Left forelimb (tissue), 1 donor: ENCODE measurements around the gene GPC4.
"Not testable (repeated sequence)": the region's sequence is repeated elsewhere in the genome, so short reads cannot be mapped to it uniquely, and the experiment has no call there.

ENCODE experiments used
- DNase-seq: peaks from one replicate; pipeline ENCODE4 v3.0.0-alpha.2; 2018; ENCODE audit warnings: low spot score

GPC4 gene

DNA sequence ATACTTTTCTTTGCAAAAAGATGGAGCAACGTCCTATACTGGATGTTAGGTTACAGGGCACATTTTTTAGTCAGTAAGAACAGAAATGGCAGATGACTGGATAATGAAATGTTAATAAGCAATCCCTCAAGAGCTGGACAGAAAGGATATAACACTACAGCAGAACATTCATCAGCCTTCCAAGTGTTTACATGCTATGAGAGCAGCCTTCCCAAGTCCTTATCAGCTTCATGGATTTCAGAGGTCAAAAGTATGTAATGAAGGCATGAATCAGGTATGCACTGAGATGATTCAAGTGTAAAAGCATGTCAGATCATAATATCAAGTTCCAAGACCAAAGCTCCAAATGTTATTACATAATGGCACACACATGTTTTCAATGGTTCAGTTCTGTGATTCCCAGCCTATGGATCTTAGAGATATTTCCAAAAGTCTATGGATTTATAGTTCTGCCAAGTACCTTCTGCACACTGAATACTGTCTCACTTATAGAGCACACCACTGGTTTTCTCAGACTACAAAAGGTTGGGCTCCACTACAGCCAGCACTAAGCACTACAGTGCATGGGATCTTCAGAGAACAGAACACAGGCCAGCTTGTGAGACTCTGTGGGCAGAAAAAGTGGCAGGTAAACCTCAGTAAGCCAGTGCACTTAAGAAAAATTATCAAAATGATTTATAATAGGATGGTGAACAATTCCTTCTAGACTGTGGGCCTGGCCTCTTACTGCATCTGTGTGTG is 49.2 kb downstream of the GPC4 start:
- DNase-seq, result no peak

DNA sequence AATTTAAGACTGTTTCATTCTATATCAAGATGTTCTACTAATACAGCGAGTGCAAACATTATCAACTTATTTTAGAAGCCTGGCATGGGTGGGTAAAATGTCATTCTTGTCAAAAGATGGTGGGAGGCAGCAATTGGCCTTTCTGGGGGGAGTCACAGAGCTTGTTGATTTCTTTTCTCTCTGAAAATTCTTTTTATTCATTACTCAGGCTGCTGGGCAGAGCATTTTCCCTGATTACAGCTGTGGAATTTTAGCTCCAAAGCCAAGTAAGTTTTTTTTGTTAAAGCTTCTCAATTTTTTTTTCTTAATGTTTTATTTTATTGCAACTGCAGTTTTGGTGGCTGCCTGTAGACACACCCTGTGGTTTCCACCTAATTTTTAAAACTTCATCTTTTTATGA is 50.4 kb downstream of the GPC4 start:
- DNase-seq, result no peak

DNA sequence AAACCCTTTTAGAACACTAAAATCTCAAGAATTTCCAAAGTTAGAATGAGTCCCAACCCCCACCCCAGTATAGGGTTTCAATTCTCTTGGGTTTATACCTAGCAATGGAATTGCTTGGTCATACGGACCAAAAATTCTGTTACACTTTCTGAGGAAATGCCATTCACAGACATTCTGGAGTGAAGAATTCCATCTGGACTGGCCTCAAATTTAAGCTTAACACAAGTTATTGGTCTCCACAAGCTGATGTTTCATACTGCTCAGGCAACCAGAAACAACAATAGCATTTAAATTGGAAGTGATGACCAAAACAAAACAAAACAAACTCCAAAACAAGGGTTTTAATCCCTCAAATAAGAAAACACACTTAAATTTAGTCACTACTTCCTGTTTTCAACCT is 51.1 kb downstream of the GPC4 start:
- DNase-seq, result no peak

DNA sequence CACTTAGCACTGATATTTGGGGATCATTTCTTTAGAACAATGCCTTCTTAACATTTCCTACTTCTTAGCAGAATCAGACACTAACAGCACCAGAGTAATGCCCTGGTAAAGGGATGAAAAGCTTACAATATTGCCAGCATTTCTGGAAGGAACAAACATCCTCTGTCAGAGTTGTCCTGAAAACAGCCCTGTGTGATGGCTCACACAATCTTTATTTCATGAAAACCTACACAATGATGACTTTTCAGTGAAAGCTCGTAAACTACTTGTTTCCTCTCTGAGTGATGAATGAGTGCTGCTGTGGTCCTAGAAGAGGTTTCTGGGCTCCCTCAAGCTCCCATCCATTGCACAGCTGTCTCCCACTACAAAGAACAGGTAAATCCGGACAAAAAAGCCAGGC is 52.8 kb downstream of the GPC4 start:
- no peak for DNase-seq

DNA sequence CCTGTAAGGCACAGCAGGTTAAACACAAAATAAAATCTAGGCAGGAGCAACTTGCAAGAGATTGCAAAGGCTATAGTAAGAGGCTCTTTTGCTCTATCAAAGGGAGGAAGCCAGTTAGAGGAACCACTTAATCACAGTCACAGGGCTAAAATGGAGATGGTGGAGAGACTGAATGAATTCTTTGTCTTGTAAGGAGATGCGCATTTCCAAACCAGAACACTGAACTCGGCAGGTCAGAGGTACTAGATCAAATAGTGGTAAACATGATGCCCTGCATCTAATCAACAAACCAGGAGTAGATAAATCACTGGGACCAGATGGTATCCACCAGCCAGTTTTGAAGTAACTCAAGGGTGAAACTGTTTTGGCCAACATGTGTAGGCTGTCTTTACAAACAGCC is 55.8 kb downstream of the GPC4 start:
- DNase-seq, result no peak

DNA sequence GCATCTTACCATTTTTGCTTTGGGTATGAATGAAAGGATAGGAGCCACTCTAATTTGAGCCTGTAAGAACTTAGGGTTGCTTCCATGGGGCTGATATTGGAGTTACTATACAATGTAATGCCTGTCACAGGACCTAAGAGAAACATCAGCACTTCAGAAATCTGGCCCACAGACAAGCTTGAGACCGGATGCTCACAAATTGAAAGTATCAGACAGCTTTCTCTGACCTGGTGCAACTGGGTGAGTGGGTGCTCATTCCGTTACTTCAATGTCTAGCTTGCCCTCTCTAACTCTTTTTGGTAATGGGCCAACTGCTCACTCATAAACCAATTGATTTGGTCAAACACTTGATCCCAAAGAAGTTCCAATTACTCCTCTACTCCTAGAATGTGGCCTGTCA is 62.1 kb downstream of the GPC4 start:
- DNase-seq, result no peak

DNA sequence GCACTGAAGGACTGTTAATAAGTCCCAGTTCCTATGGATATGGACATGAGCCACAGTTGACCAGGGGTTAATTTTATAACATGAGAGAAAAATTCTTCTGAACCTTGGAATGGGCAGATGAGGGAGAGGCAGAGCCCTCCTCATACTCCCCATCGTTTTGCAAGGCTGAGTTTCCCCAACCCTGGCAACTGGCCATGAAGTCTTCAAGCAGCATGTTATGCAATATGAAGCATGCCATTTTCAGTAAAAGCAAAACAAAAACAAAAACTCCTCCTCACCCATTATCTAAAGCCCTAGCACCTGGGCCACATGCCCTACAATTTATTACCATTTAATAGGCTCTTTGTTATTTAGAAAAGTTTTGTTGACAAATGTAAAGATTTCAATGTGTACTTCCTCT is 64.5 kb downstream of the GPC4 start:
- DNase-seq, result no peak

DNA sequence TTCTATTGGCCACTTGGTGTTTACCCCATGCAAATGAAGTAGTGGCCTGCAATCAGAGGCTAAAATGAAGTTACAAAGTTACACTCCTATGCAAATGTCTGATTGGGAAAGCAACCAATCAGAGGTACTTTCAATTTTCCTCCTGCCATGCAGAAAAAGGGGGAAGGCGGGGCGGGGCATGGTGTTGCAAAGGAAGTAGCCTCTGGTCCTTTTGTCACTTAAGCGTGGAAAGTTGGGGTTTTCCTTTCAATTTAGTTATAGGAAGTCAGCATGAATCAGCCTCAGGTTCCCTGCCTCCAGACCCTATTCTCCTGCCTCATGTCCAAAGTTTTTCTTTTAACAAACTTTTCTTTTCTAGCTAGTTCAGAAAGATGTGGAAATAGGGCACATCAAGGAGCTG is 69.3 kb downstream of the GPC4 start:
- DNase-seq, result no peak

DNA sequence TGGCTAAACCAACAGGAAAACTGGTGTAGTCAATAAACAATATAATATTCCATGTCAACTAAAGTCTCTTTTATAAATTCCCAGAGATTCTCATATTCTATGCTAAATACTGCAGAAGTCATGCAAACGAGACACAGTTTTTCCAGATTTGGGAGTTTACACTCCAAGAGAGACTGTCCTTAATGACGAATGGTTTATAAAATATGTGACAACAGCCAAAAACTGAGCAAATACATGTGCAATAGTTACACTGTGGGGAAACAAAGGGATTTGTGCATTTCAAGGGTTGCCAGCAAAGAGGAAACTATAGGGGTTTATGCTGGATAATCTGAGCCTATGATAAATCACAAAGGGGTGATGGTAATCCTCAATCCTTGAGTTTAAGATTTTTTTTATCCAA is 75.7 kb downstream of the GPC4 start:
- DNase-seq, result no peak

DNA sequence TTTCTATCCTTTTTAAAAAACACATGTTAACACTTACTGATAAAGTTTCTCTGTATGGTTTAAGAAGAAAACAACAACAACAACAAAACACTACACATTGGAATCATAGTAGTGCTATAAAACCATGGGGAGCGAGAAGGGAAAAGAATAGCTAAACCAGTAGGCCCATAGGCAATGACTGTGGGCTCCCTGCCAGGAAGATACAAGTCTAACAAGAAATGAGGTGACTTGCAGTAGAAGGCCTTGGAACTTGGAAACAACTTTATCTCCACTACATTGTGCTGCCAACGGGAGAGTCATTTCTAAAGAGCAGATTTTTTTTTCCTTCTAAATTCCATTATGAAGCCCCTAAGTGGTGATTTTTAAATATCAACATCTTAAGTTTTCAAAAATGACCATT is 78.0 kb downstream of the GPC4 start:
- no peak for DNase-seq

DNA sequence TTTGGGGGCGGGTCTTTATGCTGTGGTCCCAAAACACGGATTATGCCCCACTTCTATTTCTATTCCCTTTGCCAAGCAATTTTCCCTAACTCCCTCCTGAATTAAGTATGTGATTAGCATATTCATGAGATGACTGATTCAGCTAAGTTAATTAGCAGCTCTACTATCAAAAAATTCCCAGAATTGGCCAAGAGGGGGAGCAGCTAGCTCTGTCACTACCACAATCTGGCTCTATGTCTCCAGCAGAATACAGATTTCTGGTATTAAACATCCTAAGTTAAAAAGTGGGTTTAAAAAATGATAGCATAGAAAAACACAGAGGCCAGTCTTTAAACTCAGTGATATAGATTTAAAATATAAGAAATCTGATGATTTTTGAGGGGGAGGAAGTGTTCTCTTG is 80.3 kb downstream of the GPC4 start:
- no peak for DNase-seq

DNA sequence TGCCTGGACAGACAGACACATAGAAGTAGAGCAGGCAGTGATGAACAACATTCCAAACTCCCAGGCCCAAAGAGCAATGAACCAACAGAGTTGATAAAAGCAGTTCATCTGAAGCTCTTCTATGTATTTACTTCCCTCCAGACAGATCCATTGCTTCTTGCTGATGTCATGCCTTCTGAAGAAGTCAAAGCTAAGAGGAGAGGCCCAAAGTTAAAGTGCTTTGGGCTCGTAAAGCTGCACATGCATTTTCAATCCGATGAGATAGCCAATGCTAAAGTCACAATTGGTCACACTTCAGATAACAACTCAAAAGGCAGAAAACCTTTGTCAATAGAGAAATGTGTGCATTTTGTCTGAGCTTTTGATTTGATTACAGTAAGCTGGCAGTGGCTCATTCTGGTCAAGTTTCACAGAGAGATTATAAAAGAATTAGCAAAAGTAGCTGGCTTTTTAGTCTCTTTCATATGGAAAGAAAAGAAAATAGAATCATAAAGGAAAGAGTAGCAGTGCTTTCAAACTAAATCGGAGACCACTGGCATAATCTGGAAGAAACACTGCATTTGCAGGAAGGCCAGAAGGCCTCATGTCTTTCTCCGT is 82.0 kb downstream of the GPC4 start:
- DNase-seq, result no peak

DNA sequence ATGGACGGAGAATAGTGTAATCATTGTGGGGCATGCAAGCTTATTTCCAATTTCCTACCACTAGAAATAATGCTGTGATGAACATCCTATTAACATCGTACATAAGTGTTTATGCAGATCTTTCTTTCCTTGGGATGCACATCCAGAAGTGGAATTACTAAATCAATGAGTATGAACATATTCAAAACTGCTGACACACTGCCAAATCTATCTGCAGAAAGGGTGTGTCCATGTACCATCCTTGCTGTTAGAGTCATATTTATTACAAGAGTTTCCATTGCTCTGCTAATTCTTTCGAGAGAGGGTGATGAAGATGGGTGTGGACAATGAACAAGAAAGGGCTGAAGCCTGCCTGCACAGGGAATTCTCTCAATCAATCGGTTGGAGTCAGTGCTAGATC is 82.6 kb downstream of the GPC4 start:
- no peak for DNase-seq

DNA sequence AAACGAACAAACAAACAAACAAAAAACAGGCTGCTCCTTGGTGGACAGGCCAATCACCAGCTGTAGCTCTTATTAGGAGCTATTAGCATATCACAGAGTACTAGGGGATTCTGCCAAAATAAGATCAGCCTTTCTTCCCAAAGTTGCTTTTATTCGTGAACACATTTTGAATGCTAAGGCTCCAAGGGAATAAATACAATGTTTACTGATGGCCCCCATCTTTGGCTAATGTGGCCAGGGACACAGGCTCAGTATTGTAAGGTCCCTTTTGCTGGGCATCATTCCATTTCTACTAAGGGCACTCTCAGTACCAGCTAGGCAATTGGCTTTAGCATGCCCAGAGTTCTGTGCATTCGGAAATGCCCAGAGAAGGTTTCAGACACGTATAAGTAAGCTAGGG is 84.3 kb downstream of the GPC4 start:
- no peak for DNase-seq

DNA sequence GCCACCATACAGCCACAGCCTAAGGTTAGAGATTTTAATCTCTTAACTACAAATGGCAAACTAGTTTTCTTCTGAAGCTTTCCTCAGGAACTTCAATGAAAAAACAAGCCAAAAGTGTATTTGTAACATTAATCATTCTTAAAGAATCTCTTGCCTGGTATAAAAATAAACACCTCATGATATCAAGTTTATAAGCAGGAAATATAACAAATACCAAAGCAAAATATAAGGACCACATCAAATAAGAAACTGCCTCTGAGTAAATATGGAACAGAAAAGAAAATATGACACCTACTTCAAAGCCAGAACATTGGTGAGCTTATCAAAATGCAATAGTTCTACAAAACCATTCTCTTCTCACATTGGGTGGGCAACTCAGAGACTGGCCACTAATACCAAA is 89.9 kb downstream of the GPC4 start:
- no peak for DNase-seq

DNA sequence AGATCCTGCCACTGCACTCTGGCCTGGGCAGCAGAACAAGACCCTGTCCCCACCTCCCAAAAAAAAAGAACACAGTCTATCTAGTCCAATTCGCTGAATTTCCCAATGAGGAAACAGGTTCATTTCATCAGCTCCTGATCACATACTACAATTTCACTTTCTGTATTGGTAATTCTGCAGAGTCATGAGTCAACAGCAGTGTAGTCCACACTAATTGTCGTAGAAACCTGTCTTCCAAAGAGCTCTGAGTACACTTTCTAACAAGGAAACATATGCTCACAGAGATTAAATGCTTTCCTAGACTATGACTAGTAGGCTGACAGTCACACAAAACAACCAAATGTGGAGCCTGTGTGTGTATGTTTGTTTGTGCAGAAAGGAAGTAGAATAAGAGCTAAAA is 91.9 kb downstream of the GPC4 start:
- DNase-seq, result no peak

DNA sequence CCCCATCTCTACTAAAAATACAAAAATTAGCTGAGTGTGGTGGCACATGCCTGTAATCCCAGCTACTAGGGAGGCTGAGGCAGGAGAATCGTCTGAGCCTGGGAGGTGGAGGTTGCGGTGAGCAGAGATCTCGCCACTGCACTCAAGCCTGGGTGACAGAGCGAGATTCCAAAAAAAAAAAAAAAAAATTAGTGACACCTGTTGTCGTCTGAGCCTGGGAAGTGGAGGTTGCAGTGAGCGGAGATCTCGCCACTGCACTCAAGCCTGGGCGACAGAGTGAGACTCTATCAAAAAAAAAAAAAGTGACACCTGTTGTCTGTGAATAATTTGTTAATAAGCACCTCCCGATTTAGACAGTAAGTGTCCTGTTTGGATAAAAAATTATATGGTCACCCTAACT is 93.0 kb downstream of the GPC4 start:
- not testable (repeated sequence) for DNase-seq

DNA sequence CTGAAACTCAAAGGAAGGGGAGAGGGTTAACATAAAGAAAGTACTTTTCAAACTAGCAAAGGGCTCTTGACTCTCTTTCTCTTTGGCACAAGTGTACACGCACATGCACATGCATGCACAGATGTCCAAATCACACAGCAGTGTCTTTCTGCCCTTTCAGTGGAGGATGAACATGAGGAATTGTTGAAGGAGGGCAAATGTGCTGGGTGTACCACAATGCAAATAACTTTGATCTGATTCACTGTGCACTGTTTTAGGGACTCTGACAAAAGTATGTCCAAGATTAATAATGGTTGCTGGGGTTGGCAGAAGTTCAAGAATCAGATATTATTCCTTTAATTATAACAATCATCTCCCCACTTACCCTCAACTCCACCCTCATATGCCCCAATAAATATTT is 93.8 kb downstream of the GPC4 start:
- DNase-seq, result no peak

DNA sequence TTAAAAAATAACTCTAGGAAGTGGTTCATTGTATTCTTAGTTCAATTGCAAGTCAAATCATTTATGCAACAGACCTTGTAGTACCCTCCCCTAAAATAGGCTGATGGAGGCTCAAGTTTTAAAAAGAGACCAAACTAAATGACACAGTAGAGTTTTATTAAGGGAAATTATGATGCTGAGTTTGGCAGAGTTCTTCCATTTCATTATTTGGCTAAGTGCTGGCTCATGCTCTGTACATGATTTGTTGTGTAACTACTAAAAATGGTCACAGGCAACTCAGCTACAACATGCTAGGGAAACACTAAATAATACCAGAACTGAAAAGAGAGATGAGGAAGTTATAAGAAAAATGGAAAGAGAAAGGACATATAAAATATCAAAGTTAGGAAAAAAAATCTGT is 101.0 kb downstream of the GPC4 start:
- no peak for DNase-seq

DNA sequence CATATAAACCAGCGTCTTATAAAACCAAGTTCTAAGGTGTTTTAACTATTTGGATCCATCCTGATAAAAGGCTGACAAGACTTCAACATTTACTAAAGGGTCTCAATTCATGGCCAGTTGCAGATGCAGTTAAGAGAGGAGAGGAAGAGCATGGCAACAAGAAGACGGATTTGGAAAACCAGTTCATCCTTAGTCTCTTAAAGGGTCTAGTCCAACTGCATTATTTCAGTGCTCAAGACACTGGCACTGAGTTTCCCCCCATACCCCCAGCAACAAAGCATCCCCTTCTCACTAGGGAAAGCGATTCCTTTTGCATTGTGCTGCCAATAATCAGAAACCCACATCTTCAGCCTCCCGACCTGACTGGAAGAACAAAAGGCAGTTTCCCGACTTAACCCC is 106.8 kb downstream of the GPC4 start:
- DNase-seq, result no peak

DNA sequence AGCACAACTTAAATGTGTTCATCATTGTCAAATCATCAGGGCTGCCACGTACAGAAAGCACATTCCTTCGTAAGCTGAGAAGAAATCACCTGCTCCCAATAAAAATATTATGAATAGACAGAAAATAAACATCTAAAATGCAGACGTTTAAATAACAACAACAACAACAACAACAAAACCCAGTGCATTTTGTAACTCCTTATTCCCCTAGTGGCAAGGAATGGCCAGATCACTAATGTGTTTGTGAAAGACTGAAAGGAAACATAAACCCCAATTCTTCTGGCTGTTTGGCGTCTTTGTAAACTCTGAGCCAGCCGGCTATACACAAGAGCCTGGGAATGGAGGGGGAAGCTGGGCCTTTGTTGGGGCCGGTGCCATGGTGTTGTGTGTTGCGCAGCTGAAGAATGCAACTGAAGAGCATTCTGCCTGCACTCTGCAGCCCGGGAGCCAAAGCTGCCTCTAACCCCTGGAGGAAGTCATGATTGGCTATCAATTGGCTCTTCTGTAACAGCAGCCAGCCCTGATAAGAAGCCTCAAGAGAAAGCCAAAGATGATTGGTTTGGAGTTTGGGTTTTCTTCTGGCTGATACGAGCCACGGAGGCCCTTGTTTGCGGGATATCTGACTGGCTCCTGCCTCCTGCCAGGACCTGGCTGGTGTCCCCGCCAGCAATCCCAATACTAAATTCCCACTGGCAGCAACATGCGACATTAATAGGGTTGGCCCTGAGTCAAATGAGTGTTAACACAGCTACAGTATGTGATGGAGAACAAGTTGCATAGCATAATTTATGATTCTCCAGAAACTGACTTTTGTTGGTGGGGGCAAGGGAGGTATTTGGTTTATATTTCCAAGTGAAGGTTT is 107.4 kb downstream of the GPC4 start:
- no peak for DNase-seq

DNA sequence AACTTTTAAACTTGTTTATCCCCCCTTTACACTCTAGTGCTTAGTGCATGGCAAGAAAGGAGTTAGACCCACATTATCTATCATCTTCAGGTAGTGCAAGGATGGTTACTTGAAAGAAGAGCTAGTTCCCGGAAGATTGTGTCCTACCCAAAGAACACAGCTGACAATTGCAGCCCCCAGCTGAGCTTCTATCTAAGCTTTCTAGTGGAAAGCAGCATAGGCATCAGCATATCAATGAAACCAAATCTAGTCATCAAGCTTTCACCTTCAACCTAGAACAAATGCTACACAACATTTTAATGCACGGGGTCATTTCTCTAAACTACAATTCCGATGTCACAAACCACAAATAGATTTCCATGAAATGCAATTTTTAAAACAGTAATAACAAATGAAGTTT is 108.2 kb downstream of the GPC4 start:
- DNase-seq, result no peak

DNA sequence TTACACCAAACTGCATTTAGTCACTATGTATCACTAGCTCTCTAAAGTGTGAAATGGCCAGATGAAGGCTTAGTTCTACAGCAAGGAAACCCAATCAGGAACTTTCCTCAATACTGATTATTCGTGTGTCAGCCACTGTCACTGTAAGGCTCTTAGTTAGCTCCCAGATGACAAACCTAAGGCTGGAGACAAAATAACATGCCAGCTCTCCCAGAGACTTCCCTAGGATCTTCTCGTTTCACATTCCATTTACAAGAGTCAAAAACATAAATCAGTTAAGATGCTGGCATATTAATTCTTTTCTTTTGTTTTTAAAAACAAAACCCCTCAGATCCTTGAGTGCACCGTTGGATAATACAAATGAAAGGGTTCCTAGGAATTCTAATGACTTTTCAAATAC is 109.0 kb downstream of the GPC4 start:
- no peak for DNase-seq
